Stomach smooth muscle (tissue), 2 donors: ENCODE measurements around the gene C22orf15.

Experiments used
- H3K27ac ChIP-seq: one replicate; pipeline ENCODE4 v1.7.0; 2013; ENCODE audit warnings: mild to moderate bottlenecking, low read length, inconsistent platforms
- H3K27me3 ChIP-seq, 2 donors: one replicate each; pipeline ENCODE4 v1.7.0; 2013; ENCODE audit warnings: low read length in 2 of 2; ENCODE audit not compliant: insufficient read depth in 2 of 2, control insufficient read depth in 1 of 2
- H3K36me3 ChIP-seq, 2 donors: one replicate each; pipeline ENCODE4 v1.7.0; 2013; ENCODE audit warnings: low read length in 2 of 2; ENCODE audit not compliant: control insufficient read depth in 2 of 2, insufficient read depth in 2 of 2
- H3K4me1 ChIP-seq: one replicate; pipeline ENCODE4 v1.7.0; 2013; ENCODE audit warnings: low read length; ENCODE audit not compliant: control insufficient read depth, insufficient read depth
- H3K4me3 ChIP-seq, 2 donors: one replicate each; pipeline ENCODE4 v1.7.0; 2013; ENCODE audit warnings: low read length in 2 of 2
- H3K9ac ChIP-seq, 2 donors: one replicate each; pipeline ENCODE4 v1.7.0; 2013; ENCODE audit warnings: low read length in 2 of 2, mild to moderate bottlenecking in 1 of 2
- H3K9me3 ChIP-seq, 2 donors: one replicate each; pipeline ENCODE4 v1.7.0; 2013; ENCODE audit warnings: low read length in 2 of 2; ENCODE audit not compliant: control insufficient read depth in 2 of 2
- donor health status: healthy.
- donor health status: Pancreatic carcinoma.

The C22orf15 gene

GRCh38 chr22:23762842-23763578 is at the start of gene C22orf15:
Gene C22orf15, plus strand, starts transcription at chr22:23762990. Its CDS starts 317 bp downstream, at chr22:23763307.
- peak within 1 kb of the TSS in 1 of 2 donors; percentile 35 for H3K4me3 ChIP-seq
- peak within 1 kb of the TSS in 1 of 2 donors; percentile 13 for H3K9ac ChIP-seq
- no peaks in the 10 kb centered on the region for H3K9me3 ChIP-seq
- no peaks in the 10 kb centered on the region for H3K36me3 ChIP-seq
- peaks cover 30% of the 10 kb centered on the region for H3K4me1 ChIP-seq
- no peaks in the 10 kb centered on the region for H3K27me3 ChIP-seq
- H3K27ac ChIP-seq = no peak within 1 kb of the TSS

DNA sequence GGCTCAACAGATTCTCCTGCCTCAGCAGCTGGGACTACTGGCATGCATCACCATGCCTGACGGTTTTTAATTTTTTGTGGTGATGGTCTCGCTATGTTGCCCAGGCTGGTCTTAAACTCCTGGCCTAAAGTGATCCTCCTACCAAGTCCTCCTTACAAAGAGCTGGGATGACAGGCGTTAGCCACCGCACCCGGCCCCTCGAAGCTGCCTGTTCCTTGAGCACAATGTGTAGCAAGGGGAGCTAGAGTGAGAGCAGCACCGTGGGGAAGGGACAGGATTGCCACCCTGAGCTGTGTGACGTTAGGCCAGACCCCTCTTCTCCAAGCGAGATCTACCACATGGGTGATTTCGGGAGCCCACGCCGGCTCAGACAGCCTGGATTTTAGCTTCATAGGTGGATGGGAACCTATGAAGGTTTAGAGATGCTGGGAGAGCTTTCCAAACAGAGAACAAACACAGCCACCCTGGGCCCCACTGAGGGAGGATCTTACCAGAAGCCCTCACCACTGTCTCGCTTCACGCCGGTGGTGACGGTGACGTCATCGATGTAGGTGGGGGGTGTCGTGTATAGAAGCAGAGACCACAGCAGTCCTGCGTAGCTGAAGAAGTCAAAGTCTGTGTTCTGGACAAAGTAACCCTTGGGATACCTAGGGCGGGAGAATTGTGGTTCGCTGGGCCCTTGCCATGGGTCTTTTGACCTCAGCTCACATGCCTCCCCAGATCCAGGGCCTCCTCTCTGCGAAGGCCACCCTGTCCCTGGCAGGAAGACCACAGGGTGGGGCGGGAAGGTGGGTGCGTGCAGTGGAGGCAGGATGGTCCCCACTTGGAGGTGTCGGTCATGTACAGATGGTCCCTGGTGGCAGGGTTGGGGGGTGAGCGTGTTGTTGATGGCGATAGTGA is 48.8 kb upstream of the C22orf15 start:
- Histone ChIP-seq H3K4me3 (no peak overlapping the region), H3K27ac (no peak overlapping the region), H3K9ac (no peak overlapping the region), H3K9me3 (no peaks in the 10 kb centered on the region), H3K4me1 (peaks cover 10% of the 10 kb centered on the region), H3K27me3 (no peaks in the 10 kb centered on the region), H3K36me3 (peaks cover 32 to 35% of the 10 kb centered on the region in 2 donors)

DNA sequence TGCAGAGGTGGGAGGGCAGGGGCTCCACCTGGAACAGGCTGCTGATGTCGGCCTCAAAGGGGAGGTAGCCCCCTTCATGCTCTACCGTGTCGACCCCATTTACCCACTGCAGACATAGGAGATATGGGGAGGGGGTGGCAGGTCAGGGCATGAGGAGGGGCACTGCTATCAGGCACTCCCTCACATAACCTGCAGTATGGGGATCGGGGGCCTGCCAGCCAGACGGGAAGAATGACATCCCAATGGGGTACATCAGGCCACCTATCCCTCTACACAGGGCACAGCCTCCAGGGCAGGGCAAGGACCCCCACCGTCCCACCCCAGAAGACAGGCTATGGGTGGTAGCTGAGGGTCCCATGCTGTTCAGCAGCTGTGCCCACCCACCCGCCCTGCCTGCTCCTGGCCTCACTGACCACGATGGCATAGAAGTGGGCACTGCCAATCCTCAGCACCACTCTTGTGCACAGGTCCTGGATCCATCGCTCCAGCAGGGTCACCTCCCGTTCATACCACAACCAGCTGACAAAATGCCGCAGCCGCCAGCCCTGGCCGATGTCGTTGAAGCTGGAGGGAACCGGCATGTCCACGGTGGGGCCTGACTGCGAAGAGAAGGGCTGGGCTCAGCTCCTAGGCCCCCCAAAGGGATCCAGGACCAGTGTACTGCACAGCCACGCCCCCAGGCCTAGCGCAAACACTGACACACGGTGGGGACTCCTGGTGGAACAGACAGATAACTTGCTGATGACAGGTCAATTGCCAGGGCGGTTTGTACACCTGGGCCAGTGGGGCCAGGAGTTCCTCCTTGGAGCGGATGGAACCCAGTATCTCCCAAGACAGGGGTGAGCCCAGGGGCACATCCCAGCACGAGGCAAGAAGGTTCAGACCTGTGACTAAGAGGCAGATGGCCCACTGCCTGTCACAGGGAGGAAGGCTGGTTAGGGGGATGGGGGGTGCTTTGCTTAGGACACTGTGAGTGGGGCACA is 47.9 kb upstream of the C22orf15 start:
- no peak overlapping the region for H3K4me3 ChIP-seq
- H3K36me3 ChIP-seq = peaks cover 23 to 26% of the 10 kb centered on the region in 2 donors
- no peak overlapping the region for H3K27ac ChIP-seq
- H3K9me3 ChIP-seq = no peaks in the 10 kb centered on the region
- H3K9ac ChIP-seq = no peak overlapping the region
- no peaks in the 10 kb centered on the region for H3K27me3 ChIP-seq
- peaks cover 10% of the 10 kb centered on the region for H3K4me1 ChIP-seq

GRCh38 chr22:23715806-23716375 is 46.9 kb upstream of the C22orf15 start:
- peaks cover 16 to 17% of the 10 kb centered on the region in 2 donors for H3K36me3 ChIP-seq
- no peaks in the 10 kb centered on the region for H3K9me3 ChIP-seq
- no peak overlapping the region for H3K9ac ChIP-seq
- H3K4me1 ChIP-seq = peaks cover 10% of the 10 kb centered on the region
- no peak overlapping the region for H3K27ac ChIP-seq
- H3K4me3 ChIP-seq = peak overlapping the region; percentile 75 to 94
- no peaks in the 10 kb centered on the region for H3K27me3 ChIP-seq

GRCh38 chr22:23716811-23717801 is 45.7 kb upstream of the C22orf15 start:
- Histone ChIP-seq H3K9ac (peak overlapping the region; percentile 77 to 81), H3K9me3 (no peaks in the 10 kb centered on the region), H3K27ac (peak overlapping the region; percentile 49), H3K4me1 (peaks cover 10% of the 10 kb centered on the region), H3K36me3 (peaks cover 10 to 11% of the 10 kb centered on the region in 2 donors), H3K4me3 (peak overlapping the region; percentile 75 to 94), H3K27me3 (no peaks in the 10 kb centered on the region)

GRCh38 chr22:23718371-23719165 is 44.2 kb upstream of the C22orf15 start:
- peaks cover 10% of the 10 kb centered on the region for H3K4me1 ChIP-seq
- peaks cover 4 to 5% of the 10 kb centered on the region in 2 donors for H3K36me3 ChIP-seq
- no peaks in the 10 kb centered on the region for H3K9me3 ChIP-seq
- H3K9ac ChIP-seq = no peak overlapping the region
- H3K27me3 ChIP-seq = no peaks in the 10 kb centered on the region
- no peak overlapping the region for H3K4me3 ChIP-seq
- no peak overlapping the region for H3K27ac ChIP-seq

GRCh38 chr22:23720855-23721254 is 41.9 kb upstream of the C22orf15 start:
- H3K9ac ChIP-seq = no peak overlapping the region
- H3K4me1 ChIP-seq = peaks cover 9% of the 10 kb centered on the region
- no peaks in the 10 kb centered on the region for H3K36me3 ChIP-seq
- no peak overlapping the region for H3K4me3 ChIP-seq
- no peak overlapping the region for H3K27ac ChIP-seq
- H3K27me3 ChIP-seq = no peaks in the 10 kb centered on the region
- no peaks in the 10 kb centered on the region for H3K9me3 ChIP-seq

- Histone ChIP-seq H3K9me3 (no peaks in the 10 kb centered on the region), H3K4me3 (no peak overlapping the region), H3K36me3 (no peaks in the 10 kb centered on the region), H3K4me1 (peaks cover 4% of the 10 kb centered on the region), H3K27ac (no peak overlapping the region), H3K27me3 (peaks cover 0 to 3% of the 10 kb centered on the region in 2 donors), H3K9ac (no peak overlapping the region)
Observed at GRCh38 chr22:23722160-23722559, 40.6 kb upstream of the C22orf15 start.

DNA sequence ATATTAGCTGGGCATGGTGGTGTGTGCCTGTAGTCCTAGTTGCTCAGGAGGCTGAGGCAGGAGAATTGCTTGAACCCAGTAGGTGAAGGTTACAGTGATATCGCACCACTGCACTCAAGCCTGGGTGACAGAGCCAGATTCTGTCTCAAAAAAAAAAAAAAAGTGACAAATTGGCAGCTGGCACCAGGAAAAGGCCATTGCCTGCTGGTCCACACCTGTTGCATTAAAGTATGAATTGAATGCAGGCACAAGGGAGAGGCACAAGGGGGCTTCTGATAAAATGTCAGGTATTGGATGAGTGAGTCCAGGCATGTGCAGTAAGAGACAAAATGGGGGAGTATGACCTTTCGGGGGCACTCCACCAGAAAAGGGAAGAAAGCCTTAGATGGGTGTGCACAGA is 40.1 kb upstream of the C22orf15 start:
- Histone ChIP-seq H3K9ac (no peak overlapping the region), H3K27ac (no peak overlapping the region), H3K9me3 (no peaks in the 10 kb centered on the region), H3K4me1 (no peaks in the 10 kb centered on the region), H3K36me3 (no peaks in the 10 kb centered on the region), H3K27me3 (peaks cover 0 to 3% of the 10 kb centered on the region in 2 donors), H3K4me3 (no peak overlapping the region)
